ENCODE measurements around the gene LIM2. TPM values are rescaled to one million over a fixed set of nuclear protein-coding genes. Genes with fewer than 3 reads are reported as not detected.

LIM2 gene
- total RNA-seq (2014; rRNA removed; shearing (Covaris generic)) (not detected in 2 replicates), total RNA-seq (2022) (not detected in 2 replicates), Bru-seq, nascent RNA (not detected), BruChase-seq, experiment 1, labeled RNA remaining after a 6-hour chase (not detected), BruChase-seq, experiment 2, labeled RNA remaining after a 2-hour chase (not detected)
- long read RNA-seq: 0 reads

- CTCF ChIA-PET (ENCODE audit: unreplicated experiment): no interaction called here
Observed at GRCh38 chr19:51387924-51388389, at the start of gene LIM2. LIM2 (minus strand) TSS chr19:51387974; CDS start chr19:51387443, 531 bp downstream.

GRCh38 chr19:51434456-51434855, 46.7 kb upstream of the LIM2 start:
- no peak overlapping the region for H3K27ac ChIP-seq (ENCODE audit: low read depth, low read length, poor library complexity, severe bottlenecking)
- H3K4me3 ChIP-seq (ENCODE audit: low read depth, low read length, poor library complexity, severe bottlenecking): no peak overlapping the region
- H3K9me2 ChIP-seq (ENCODE audit: insufficient read depth, low read length): no peaks in the 10 kb centered on the region
- no peaks in the 10 kb centered on the region for H3K36me3 ChIP-seq (ENCODE audit: insufficient read depth, low read length)
- CTCF ChIA-PET (ENCODE audit: unreplicated experiment): no interaction called here
- H3K4me1 ChIP-seq (ENCODE audit: insufficient read depth, low read length, poor library complexity, severe bottlenecking): no peaks in the 10 kb centered on the region
- intact Hi-C loops (cut with micrococcal nuclease; ENCODE audit: unreplicated experiment): no loop called here
- DNase-seq (ENCODE audit: low spot score): no peak
- POLR2A ChIA-PET: no interaction called here
- no peaks in the 10 kb centered on the region for H4K20me1 ChIP-seq (ENCODE audit: insufficient read depth, low read length)
- no peaks in the 10 kb centered on the region for H3K9me3 ChIP-seq (ENCODE audit: low read length)
- H3K79me2 ChIP-seq (ENCODE audit: insufficient read depth, low read depth, low read length): no peaks in the 10 kb centered on the region
- TF ChIP-seq EZH2phosphoT487 (IDR thresholded peaks at IDR 0.05; ENCODE audit: borderline replicate concordance, low read depth, low read length) (no peak), CTCF (conservative IDR thresholded peaks at IDR 0.05; ENCODE audit: low read length) (no peak)
- no peak overlapping the region for H3K4me2 ChIP-seq (ENCODE audit: low read length)
- no peak overlapping the region for H2AFZ ChIP-seq (ENCODE audit: low read length)
- no TSS peak for BruUV-seq (replicated peaks)

More at GRCh38 chr19:51387924-51388389, at the start of gene LIM2:
- H3K36me3 ChIP-seq (ENCODE audit: insufficient read depth, low read length): no peaks in the 10 kb centered on the region
- H3K4me2 ChIP-seq (ENCODE audit: low read length): no peak within 1 kb of the TSS
- no peak within 1 kb of the TSS for H3K4me3 ChIP-seq (ENCODE audit: low read depth, low read length, poor library complexity, severe bottlenecking)
- no peaks in the 10 kb centered on the region for H3K9me3 ChIP-seq (ENCODE audit: low read length)
- no peak within 1 kb of the TSS for H3K27ac ChIP-seq (ENCODE audit: low read depth, low read length, poor library complexity, severe bottlenecking)
- POLR2A ChIA-PET: no interaction called here
- no peaks in the 10 kb centered on the region for H3K9me2 ChIP-seq (ENCODE audit: insufficient read depth, low read length)
- no peak for DNase-seq (ENCODE audit: low spot score)
- BruUV-seq (replicated peaks): no TSS peak
- intact Hi-C loops (cut with micrococcal nuclease; ENCODE audit: unreplicated experiment): no loop called here
- no peak within 1 kb of the TSS for H2AFZ ChIP-seq (ENCODE audit: low read length)
- no peaks in the 10 kb centered on the region for H3K79me2 ChIP-seq (ENCODE audit: insufficient read depth, low read depth, low read length)
- peaks cover 9% of the 10 kb centered on the region for H3K4me1 ChIP-seq (ENCODE audit: insufficient read depth, low read length, poor library complexity, severe bottlenecking)
- H4K20me1 ChIP-seq (ENCODE audit: insufficient read depth, low read length): no peaks in the 10 kb centered on the region
- TF ChIP-seq EZH2phosphoT487 (IDR thresholded peaks at IDR 0.05; ENCODE audit: borderline replicate concordance, low read depth, low read length): no peak
- TF ChIP-seq CTCF (conservative IDR thresholded peaks at IDR 0.05; ENCODE audit: low read length): no peak

- Histone ChIP-seq H3K4me3 (ENCODE audit: low read depth, low read length, poor library complexity, severe bottlenecking) (no peak overlapping the region), H3K27ac (ENCODE audit: low read depth, low read length, poor library complexity, severe bottlenecking) (no peak overlapping the region), H3K36me3 (ENCODE audit: insufficient read depth, low read length) (no peaks in the 10 kb centered on the region), H3K4me1 (ENCODE audit: insufficient read depth, low read length, poor library complexity, severe bottlenecking) (no peaks in the 10 kb centered on the region), H4K20me1 (ENCODE audit: insufficient read depth, low read length) (no peaks in the 10 kb centered on the region), H2AFZ (ENCODE audit: low read length) (no peak overlapping the region), H3K9me2 (ENCODE audit: insufficient read depth, low read length) (no peaks in the 10 kb centered on the region), H3K79me2 (ENCODE audit: insufficient read depth, low read depth, low read length) (no peaks in the 10 kb centered on the region), H3K9me3 (ENCODE audit: low read length) (no peaks in the 10 kb centered on the region), H3K4me2 (ENCODE audit: low read length) (no peak overlapping the region)
- no TSS peak for BruUV-seq (replicated peaks)
- CTCF ChIA-PET (ENCODE audit: unreplicated experiment): no interaction called here
- intact Hi-C loops (cut with micrococcal nuclease; ENCODE audit: unreplicated experiment): no loop called here
- DNase-seq (ENCODE audit: low spot score): no peak
- TF ChIP-seq CTCF (conservative IDR thresholded peaks at IDR 0.05; ENCODE audit: low read length) (no peak), EZH2phosphoT487 (IDR thresholded peaks at IDR 0.05; ENCODE audit: borderline replicate concordance, low read depth, low read length) (no peak)
- POLR2A ChIA-PET: no interaction called here
Observed at GRCh38 chr19:51433043-51433442, 45.3 kb upstream of the LIM2 start.
